NOMO-1 (cell line): Measurements from ENCODE around the gene GOLIM4.
A peak's percentile ranks its signal among the peaks of the same experiment; 100 is the strongest.
"Not testable (repeated sequence)": the region's sequence is repeated elsewhere in the genome, so short reads cannot be mapped to it uniquely, and the experiment has no call there.

ENCODE experiments used
- DNase-seq, 2 experiments: peaks; one replicate each; lab custom pipeline; 2025; ENCODE audit not compliant: unreplicated experiment in 2 of 2; lab: John Stamatoyannopoulos, UW

The GOLIM4 gene

DNA sequence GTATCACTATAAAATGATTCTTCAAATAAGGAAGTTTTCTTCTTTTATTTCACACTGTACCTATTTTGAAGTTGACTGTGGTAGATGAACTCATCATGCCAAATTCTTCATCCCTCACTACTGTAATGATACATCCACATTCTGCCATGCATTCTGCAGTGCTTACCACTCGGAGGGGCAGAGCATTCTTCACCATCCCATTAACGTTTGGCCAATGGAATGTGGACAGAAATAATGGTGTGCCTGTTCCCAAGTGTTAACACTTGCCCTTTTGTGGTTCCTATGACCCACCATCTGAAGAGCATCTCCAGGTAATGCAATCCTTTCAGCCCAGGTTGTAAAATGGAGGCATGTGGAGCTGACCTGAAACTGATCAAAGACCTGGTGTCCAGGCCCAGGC lies 18.6 kb downstream of the GOLIM4 start:
- DNase-seq, result no peak

DNA sequence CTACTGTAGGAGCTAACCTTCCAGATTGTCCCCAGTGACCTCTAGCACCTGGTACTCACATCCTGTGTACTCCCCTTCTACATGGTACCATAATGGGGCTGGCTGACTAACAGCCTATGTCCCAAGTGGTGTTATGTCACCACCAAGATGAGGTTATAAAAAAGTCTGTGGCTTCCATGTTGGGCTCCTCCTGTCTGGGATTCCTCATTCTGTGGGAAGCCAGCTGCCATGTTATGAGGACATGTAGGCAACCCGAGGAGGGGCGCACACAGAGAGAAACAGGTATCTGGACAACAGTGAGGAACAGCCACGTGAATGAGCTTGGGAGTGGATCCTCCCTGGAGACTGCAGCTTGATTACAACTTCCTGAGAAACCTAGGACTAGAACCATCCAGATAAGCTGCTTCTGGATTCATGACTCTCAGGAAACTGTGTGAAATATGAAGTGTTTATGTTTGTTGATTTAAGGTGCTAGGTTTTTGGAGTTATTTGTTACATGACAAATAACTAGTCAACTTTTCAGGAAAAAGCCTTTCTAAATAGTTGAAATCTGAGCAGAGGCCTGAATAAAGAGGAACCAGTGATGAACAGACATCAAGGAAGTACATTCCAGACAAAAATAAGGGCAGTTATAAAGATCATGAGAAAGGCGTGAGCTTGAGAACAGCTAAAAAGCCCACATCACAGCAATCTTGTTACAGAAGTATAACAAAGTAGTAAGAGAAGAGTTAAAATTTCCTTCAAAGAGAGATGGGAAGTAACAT lies 21.7 kb downstream of the GOLIM4 start:
- DNase-seq, result no peak

- DNase-seq, result no peak
Observed at GRCh38 chr3:168072323-168072650, 23.4 kb downstream of the GOLIM4 start.

DNA sequence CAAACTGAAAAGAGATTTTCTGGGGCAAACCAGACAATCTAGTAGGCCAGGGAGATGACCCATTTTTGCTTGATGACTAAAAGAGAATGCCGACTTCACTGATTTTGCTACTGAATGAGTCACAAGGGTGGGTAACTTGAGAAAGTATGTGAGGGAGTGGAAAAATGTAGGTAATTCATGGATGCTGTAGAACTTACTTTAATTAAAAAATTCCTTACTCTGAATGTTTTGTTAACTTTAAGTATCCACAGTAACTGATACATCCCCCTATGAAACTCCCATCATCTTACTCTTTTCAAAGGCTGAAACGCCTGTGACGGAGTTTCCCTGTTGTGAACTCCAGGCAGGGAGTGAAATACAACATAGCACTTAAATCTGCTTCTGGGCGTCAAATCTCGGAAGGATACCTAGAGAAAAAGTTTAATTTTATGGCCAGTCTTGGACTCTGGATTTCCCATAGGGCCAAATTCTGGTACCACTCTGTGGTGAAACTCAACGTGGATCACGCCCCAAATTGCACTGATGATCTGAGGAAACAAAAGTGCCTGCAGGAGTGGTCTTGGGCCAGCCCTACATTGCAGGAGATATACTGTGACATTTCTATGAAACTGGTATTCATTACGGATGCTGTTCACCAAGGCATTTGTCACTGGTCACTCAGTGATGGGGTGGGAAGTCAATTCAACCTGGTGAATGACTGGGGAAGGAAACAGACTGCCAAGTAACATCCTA lies 24.0 kb downstream of the GOLIM4 start:
- no peak for DNase-seq

DNA sequence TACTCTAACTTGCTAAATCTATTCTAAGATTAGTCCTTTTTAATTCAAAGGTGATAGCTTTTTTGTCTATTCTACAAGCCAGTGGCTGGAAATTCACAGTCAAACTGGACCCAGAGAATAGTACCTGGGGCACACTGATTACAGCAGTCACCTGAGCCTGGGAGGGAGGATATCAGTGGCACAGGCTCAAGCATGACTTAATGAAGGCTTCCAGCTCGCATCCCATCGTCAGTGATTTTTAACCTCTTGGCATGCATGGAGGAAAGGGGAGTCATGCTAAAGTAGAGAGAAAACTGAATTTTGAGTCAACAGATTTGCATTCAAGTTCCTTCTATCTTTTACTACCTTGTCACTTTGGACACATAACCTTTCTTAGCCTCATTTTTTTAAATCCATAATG lies 24.8 kb downstream of the GOLIM4 start:
- DNase-seq, result no peak

DNA sequence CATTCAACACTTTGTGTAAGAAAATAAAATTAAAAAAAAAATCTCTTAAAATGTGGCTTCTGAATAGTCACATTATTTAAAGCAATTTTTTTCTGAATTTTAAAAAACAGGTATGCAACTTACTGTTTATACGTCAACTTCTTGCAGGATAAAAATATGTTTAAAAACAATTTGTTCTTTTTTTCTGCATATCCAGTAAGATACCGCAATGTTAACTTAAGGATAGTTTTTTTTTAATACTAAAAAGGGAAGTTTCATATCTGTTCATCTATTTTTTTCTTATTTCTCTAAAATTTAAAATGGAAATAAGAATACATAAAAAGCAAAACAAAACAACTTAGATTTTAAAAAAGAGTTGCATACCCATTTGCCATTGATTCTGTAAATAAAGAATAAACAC lies 27.4 kb downstream of the GOLIM4 start:
- DNase-seq, result no peak

- no peak for DNase-seq
Observed at GRCh38 chr3:168066882-168067281, 28.8 kb downstream of the GOLIM4 start.

DNA sequence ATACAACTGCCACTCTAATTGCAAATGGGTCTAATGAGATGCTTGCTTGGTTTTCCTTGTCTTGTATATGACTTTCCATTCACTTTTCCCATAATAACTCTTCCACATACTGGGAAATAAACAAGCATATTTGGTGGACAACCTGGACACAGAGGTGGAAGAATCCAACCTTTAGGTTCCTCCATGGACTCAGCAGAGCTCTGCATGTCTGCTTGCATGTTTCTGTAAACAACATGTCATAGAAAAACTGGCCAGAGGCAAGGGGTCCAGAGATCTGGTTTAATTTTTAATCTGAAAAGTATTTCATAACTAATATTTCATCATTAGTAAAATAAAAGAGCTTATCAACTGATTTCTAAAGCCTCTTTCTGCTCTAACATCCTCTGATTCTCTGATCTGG lies 30.2 kb downstream of the GOLIM4 start:
- DNase-seq, result no peak

GRCh38 chr3:168063122-168063521 lies 32.6 kb downstream of the GOLIM4 start:
- no peak for DNase-seq

DNA sequence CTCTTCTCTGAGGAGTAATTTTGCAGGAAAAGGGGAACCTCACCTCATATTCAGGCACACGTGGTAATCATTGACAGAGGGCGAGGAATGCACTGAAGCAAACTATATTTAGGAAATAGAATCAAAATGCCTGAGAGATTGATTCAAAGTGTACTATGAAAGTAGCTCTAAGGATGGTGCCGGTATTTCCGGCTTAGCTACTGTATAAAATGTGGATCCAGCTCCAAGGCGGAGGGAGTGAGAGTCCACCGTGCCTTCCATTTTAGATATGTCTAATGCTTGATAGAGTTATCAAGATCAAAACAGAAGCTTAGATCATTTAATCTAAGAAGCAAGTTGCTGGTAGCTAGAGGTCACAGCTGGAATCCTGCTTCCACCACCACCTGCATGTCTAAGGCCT lies 33.0 kb downstream of the GOLIM4 start:
- DNase-seq, result no peak

DNA sequence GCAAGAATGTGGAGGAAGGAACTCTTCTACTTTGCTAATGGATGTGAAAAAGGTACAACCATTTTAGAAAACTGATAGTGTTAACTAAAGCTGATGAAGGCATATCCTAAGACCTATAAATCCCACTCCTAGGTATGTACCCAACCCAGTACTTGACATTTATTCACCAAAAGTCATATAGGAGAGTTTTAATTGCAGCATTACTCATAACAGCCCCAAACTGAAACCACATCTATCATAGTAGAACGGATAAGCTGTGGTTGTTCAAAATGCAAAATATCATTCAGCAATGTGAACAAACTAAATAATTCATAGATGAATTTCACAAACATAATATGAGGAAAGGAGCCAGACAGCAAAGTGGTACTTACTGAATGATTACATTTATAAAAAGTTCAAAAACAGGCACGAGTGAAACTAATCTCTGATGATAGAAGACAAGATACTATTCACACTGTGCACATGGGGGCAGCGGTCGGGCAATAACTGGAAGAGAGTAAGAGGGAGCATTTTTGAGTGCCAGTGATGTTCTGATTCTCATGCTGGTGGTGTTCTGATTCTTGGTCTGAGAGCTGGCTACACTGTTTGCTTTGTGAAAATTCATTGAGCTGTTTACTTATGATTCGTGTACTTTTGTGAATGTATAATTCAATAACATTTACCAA lies 34.3 kb downstream of the GOLIM4 start:
- DNase-seq, result no peak

DNA sequence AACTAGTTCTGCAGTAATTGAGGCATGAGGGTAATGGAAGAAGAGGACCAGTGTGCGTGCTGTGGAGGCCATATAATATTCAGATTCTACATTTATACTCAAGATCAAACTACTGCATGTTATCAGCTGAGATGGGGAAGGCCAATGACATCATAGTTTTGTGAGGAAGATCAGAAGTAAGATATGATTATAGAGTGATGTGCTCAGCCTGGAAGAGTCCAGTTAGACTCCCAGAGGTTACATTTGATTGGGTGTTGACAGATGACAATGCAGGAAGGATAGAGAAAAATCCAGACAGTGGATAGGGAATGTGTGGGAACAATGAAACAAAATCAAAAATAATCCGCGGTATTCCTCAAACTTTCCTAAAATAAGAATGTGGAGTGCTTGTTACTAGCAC lies 35.4 kb downstream of the GOLIM4 start:
- DNase-seq, result no peak

- DNase-seq, result no peak
Observed at GRCh38 chr3:168058481-168058880, 37.2 kb downstream of the GOLIM4 start.

DNA sequence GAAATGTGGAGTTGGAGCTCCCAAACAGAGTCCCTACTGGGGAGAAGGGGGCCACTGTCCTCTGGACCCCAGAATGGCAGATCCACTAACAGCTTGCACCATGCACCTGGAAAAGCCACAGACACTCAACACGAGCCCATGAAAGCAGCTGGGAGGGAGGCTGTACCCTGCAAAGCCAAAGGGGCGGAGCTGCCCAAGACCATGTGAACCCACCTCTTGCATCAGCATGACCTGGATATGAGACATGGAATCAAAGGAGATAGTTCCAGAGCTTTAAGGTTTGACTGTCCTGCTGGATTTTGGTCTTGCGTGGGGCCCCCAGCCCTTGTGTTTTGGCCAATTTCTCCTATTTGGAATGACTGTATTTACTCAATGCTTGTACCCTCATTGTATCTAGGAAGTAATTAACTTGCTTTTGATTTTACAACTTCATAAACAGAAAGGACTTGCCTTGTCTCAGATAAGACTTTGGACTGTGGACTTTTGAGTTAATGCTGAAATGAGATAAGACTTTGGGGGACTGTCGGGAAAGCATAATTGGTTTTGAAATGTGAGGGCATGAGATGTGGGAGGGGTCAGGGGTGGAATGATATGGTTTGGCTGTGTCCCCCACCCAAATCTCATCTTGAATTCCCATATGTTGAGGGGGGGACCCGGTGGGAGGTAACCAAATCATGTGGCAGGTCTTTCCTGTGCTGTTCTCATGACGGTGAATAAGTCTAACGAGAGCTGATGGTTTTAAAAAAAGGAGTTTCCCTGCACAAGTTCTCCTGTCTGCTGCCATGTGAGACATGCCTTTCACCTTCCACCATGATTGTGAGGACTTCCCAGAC lies 39.1 kb downstream of the GOLIM4 start:
- not testable (repeated sequence) for DNase-seq

DNA sequence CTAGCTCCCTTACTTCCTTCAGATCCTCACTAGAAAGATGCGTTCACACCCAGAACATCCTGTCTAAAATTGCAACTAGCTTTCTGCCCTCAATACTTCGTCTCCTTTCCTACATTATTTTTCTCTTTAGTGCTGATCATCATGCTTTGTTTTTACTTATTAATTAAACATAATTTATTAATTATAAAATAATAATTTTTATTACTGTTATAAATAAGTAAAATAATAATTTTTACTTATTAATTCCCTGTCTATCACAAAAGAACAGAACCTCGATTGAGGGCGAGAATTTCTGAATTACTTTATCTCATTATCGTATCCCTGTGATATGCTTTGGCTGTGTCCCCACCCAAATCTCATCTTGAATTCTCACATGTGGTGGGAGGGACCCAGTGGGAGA lies 41.3 kb downstream of the GOLIM4 start:
- no peak for DNase-seq

GRCh38 chr3:168053115-168053514 lies 42.6 kb downstream of the GOLIM4 start:
- no peak for DNase-seq

DNA sequence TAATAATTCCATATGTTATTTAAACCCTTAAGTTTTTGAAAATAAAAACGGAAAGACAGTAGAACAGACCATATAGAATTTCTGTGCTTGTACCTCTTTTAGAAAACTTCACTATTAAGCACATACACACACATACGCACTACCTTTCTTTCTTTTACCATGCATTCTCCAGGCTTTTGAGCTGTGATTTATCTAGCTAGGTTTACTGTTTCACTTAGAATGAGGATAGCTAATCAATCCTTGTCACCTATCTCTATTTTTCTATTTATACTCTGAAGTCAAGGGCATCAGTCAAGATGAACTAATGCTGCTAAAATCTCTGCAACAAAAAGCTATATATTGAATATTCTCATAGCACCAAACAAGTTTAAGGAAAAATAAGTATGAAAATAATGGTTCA lies 43.2 kb downstream of the GOLIM4 start:
- DNase-seq, result no peak

GRCh38 chr3:168051531-168052471 lies 43.9 kb downstream of the GOLIM4 start:
- DNase-seq, result peak in 1 of 2 experiments; percentile 27

GRCh38 chr3:168051070-168051469 lies 44.7 kb downstream of the GOLIM4 start:
- DNase-seq, result no peak

- DNase-seq, result no peak
Observed at GRCh38 chr3:168049367-168049974, 46.3 kb downstream of the GOLIM4 start.
